Astrocyte (in vitro differentiated cells and primary cell): ENCODE data around the gene RITA1. TPM values are rescaled to one million over a fixed set of nuclear protein-coding genes. Genes with fewer than 3 reads are reported as not detected.

ENCODE experiments used
- DNase-seq: peaks from one replicate; pipeline ENCODE4 v3.0.0-alpha.2; 2010; ENCODE audit warnings: low read depth
- FAIRE-seq: peaks from 2 replicates; lab custom pipeline; 2011; peaks lifted over from hg19 to GRCh38; lab: Jason Lieb, UNC
- H2AFZ ChIP-seq: 2 replicates; pipeline ENCODE4 v1.6.0; 2012; ENCODE audit warnings: low read depth, low read length, inconsistent platforms
- H3K27ac ChIP-seq: 2 replicates; pipeline ENCODE4 v1.5.1; 2011; ENCODE audit warnings: low read depth, low read length, inconsistent platforms
- H3K27me3 ChIP-seq: 2 replicates; pipeline ENCODE4 v1.6.0; 2011; ENCODE audit warnings: low read length, inconsistent platforms; ENCODE audit not compliant: insufficient read depth
- H3K36me3 ChIP-seq: 2 replicates; pipeline ENCODE4 v1.5.1; 2011; ENCODE audit warnings: low read length, inconsistent platforms; ENCODE audit not compliant: insufficient read depth
- H3K4me1 ChIP-seq: 2 replicates; pipeline ENCODE4 v1.5.1; 2011; ENCODE audit warnings: low read length, inconsistent platforms; ENCODE audit not compliant: insufficient read depth
- H3K4me2 ChIP-seq: 2 replicates; pipeline ENCODE4 v1.6.0; 2012; ENCODE audit warnings: low read length, inconsistent platforms
- H3K4me3 ChIP-seq: 2 replicates; pipeline ENCODE4 v1.5.1; 2011; ENCODE audit warnings: low read depth, mild to moderate bottlenecking, low read length, inconsistent platforms; ENCODE audit not compliant: insufficient read depth
- H3K79me2 ChIP-seq: 2 replicates; pipeline ENCODE4 v1.6.0; 2012; ENCODE audit warnings: mild to moderate bottlenecking, low read length, inconsistent platforms; ENCODE audit not compliant: insufficient read depth
- H3K9ac ChIP-seq: 2 replicates; pipeline ENCODE4 v1.6.0; 2012; ENCODE audit warnings: mild to moderate bottlenecking, low read length, inconsistent platforms
- H3K9me3 ChIP-seq: 2 replicates; pipeline ENCODE4 v1.5.1; 2012; ENCODE audit warnings: low read depth, mild to moderate bottlenecking, low read length, inconsistent platforms; ENCODE audit not compliant: insufficient read depth
- H4K20me1 ChIP-seq: 2 replicates; pipeline ENCODE4 v1.6.0; 2012; ENCODE audit warnings: low read length, inconsistent platforms; ENCODE audit not compliant: insufficient read depth
- H3K27ac Mint-ChIP-seq: one replicate; pipeline ENCODE4 v1.8.0; 2021; ENCODE audit warnings: mild to moderate bottlenecking, mixed read lengths; ENCODE audit not compliant: unreplicated experiment
- H3K27me3 Mint-ChIP-seq: one replicate; pipeline ENCODE4 v1.8.0; 2021; ENCODE audit warnings: low read depth, mixed read lengths; ENCODE audit not compliant: unreplicated experiment
- H3K36me3 Mint-ChIP-seq: one replicate; pipeline ENCODE4 v1.8.0; 2021; ENCODE audit warnings: low read depth, mixed read lengths; ENCODE audit not compliant: unreplicated experiment
- H3K4me1 Mint-ChIP-seq: one replicate; pipeline ENCODE4 v1.8.0; 2021; ENCODE audit warnings: low read depth, mixed read lengths; ENCODE audit not compliant: unreplicated experiment
- H3K4me3 Mint-ChIP-seq: one replicate; pipeline ENCODE4 v1.8.0; 2021; ENCODE audit warnings: mild to moderate bottlenecking, moderate library complexity, mixed read lengths; ENCODE audit not compliant: unreplicated experiment
- H3K9me3 Mint-ChIP-seq: one replicate; pipeline ENCODE4 v1.8.0; 2021; ENCODE audit warnings: mild to moderate bottlenecking, mixed read lengths; ENCODE audit not compliant: unreplicated experiment
- CTCF ChIP-seq: IDR thresholded peaks from 2 replicates; pipeline ENCODE4 v1.5.1; 2011; ENCODE audit warnings: low read depth, mild to moderate bottlenecking, inconsistent platforms, low read length, moderate library complexity; ENCODE audit not compliant: insufficient read depth
- EZH2 ChIP-seq: IDR thresholded peaks from 2 replicates; pipeline ENCODE4 v1.6.1; 2012; ENCODE audit warnings: mild to moderate bottlenecking, low read length, inconsistent platforms; ENCODE audit not compliant: insufficient read depth
- total RNA-seq: library from RNA; stranded (reverse); gene quantifications from 2 replicates; pipeline ENCODE4 v1.2.1, GENCODE V29; 2021

Gene RITA1
- total RNA-seq, 1 donor from 2014 or later: 23.5 TPM

GRCh38 chr12:113198296-113198695 lies 12.8 kb downstream of the RITA1 start:
- Mint-ChIP-seq H3K36me3 (peaks cover 2% of the 10 kb centered on the region), H3K4me1 (peaks cover 22% of the 10 kb centered on the region), H3K9me3 (no peaks in the 10 kb centered on the region), H3K27ac (peak overlapping the region; percentile 54), H3K27me3 (no peaks in the 10 kb centered on the region), H3K4me3 (peak overlapping the region; percentile 35)
- H3K36me3 ChIP-seq: no peaks in the 10 kb centered on the region
- H2AFZ ChIP-seq: no peak overlapping the region
- H3K4me1 ChIP-seq: peaks cover 15% of the 10 kb centered on the region
- FAIRE-seq: no peak
- no peak overlapping the region for H3K4me3 ChIP-seq
- H3K79me2 ChIP-seq: no peaks in the 10 kb centered on the region
- peak; percentile 48 for DNase-seq
- no peak overlapping the region for H3K9ac ChIP-seq
- no peaks in the 10 kb centered on the region for H4K20me1 ChIP-seq
- no peak overlapping the region for H3K4me2 ChIP-seq
- no peaks in the 10 kb centered on the region for H3K27me3 ChIP-seq
- no peak overlapping the region for H3K27ac ChIP-seq
- H3K9me3 ChIP-seq: no peaks in the 10 kb centered on the region
- TF ChIP-seq CTCF: no peak
- no peak for TF ChIP-seq EZH2

GRCh38 chr12:113200021-113200797 lies 14.7 kb downstream of the RITA1 start:
- no peaks in the 10 kb centered on the region for H4K20me1 ChIP-seq
- H2AFZ ChIP-seq: no peak overlapping the region
- H3K36me3 Mint-ChIP-seq: peaks cover 2% of the 10 kb centered on the region
- TF ChIP-seq EZH2: no peak
- TF ChIP-seq CTCF: no peak
- no peak overlapping the region for H3K9ac ChIP-seq
- peaks cover 4% of the 10 kb centered on the region for H3K4me1 ChIP-seq
- H3K9me3 ChIP-seq: no peaks in the 10 kb centered on the region
- DNase-seq (no peak), FAIRE-seq (no peak)
- no peak overlapping the region for H3K27ac ChIP-seq
- no peak overlapping the region for H3K27ac Mint-ChIP-seq
- H3K4me3 ChIP-seq: no peak overlapping the region
- H3K9me3 Mint-ChIP-seq: no peaks in the 10 kb centered on the region
- no peaks in the 10 kb centered on the region for H3K36me3 ChIP-seq
- no peak overlapping the region for H3K4me3 Mint-ChIP-seq
- H3K27me3 ChIP-seq: no peaks in the 10 kb centered on the region
- no peak overlapping the region for H3K4me2 ChIP-seq
- H3K4me1 Mint-ChIP-seq: peaks cover 13% of the 10 kb centered on the region
- H3K27me3 Mint-ChIP-seq: peaks cover 2% of the 10 kb centered on the region
- no peaks in the 10 kb centered on the region for H3K79me2 ChIP-seq
